ENCODE results near the gene WDR82. TPM values are rescaled to one million over a fixed set of nuclear protein-coding genes. Genes with fewer than 3 reads are reported as not detected.

WDR82 gene
- total RNA-seq, 3 donors from 2014 or later: 49.6 to 53.1 (median 52.1) TPM

- TF ChIP-seq, protein P1, sequence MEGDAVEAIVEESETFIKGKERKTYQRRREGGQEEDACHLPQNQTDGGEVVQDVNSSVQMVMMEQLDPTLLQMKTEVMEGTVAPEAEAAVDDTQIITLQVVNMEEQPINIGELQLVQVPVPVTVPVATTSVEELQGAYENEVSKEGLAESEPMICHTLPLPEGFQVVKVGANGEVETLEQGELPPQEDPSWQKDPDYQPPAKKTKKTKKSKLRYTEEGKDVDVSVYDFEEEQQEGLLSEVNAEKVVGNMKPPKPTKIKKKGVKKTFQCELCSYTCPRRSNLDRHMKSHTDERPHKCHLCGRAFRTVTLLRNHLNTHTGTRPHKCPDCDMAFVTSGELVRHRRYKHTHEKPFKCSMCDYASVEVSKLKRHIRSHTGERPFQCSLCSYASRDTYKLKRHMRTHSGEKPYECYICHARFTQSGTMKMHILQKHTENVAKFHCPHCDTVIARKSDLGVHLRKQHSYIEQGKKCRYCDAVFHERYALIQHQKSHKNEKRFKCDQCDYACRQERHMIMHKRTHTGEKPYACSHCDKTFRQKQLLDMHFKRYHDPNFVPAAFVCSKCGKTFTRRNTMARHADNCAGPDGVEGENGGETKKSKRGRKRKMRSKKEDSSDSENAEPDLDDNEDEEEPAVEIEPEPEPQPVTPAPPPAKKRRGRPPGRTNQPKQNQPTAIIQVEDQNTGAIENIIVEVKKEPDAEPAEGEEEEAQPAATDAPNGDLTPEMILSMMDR (IDR thresholded peaks at IDR 0.05): no peak
- no peak for TF ChIP-seq POLR2A (IDR thresholded peaks at IDR 0.05)
- TF ChIP-seq POLR2AphosphoS5 (IDR thresholded peaks at IDR 0.05): no peak
- H3K9me3 ChIP-seq: no peaks in the 10 kb centered on the region
- intact Hi-C loops (cut with DNase I; ENCODE audit: low total_unique reads): no loop called here
- H3K4me1 ChIP-seq: no peaks in the 10 kb centered on the region
- DNase-seq (ENCODE audit: low spot score in 2 of 2): no peak
- H3K4me3 ChIP-seq: no peak overlapping the region
- no peaks in the 10 kb centered on the region for H3K36me3 ChIP-seq
- no peak overlapping the region for H3K27ac ChIP-seq
- H3K27me3 ChIP-seq: no peaks in the 10 kb centered on the region
These were observed 29.9 kb upstream of the WDR82 start for GRCh38 chr3:52308308-52308707.

DNA sequence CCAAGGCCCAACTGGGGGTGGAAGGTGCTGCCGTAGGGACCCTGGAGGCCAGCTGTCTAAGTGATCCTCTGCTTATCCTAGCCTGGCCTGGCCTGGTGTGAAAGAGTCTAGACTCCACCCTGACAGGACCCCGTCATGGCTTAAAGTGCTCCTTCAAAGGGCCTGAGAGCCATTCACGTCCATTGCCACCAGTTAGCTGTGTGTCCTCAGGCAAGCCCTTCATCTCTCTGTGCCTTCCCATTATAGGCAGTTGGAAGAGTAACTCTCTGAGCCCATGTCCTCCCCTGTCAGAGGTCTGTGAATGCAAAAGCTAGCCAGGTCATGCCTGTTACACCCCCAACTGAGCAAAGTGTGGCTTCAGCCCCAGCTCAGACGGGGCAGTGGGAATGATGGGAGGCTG, 28.5 kb upstream of the WDR82 start:
- Histone ChIP-seq H3K36me3 (no peaks in the 10 kb centered on the region), H3K27ac (no peak overlapping the region), H3K27me3 (no peaks in the 10 kb centered on the region), H3K4me1 (no peaks in the 10 kb centered on the region), H3K4me3 (no peak overlapping the region), H3K9me3 (no peaks in the 10 kb centered on the region)
- TF ChIP-seq POLR2A (IDR thresholded peaks at IDR 0.05) (no peak), POLR2AphosphoS5 (IDR thresholded peaks at IDR 0.05) (no peak)
- TF ChIP-seq, protein P1 (IDR thresholded peaks at IDR 0.05): no peak
- intact Hi-C loops (cut with DNase I; ENCODE audit: low total_unique reads): loop anchor here (1.0 kb wide), 1 partner anchor 15 kb away; no protein-coding TSS in a partner anchor
- no peak for DNase-seq (ENCODE audit: low spot score in 2 of 2)

- no peak for TF ChIP-seq POLR2AphosphoS5 (IDR thresholded peaks at IDR 0.05)
- TF ChIP-seq, protein P1 (IDR thresholded peaks at IDR 0.05): no peak
- no peak for TF ChIP-seq POLR2A (IDR thresholded peaks at IDR 0.05)
- H3K27ac ChIP-seq: no peak overlapping the region
- H3K27me3 ChIP-seq: no peaks in the 10 kb centered on the region
- no peaks in the 10 kb centered on the region for H3K4me1 ChIP-seq
- no peaks in the 10 kb centered on the region for H3K9me3 ChIP-seq
- no peaks in the 10 kb centered on the region for H3K36me3 ChIP-seq
- DNase-seq (ENCODE audit: low spot score in 2 of 2): no peak
- no peak overlapping the region for H3K4me3 ChIP-seq
- intact Hi-C loops (cut with DNase I; ENCODE audit: low total_unique reads): no loop called here
These were observed 27.5 kb upstream of the WDR82 start for GRCh38 chr3:52305926-52306325.

- TF ChIP-seq, protein P1 (IDR thresholded peaks at IDR 0.05): no peak
- no peak for TF ChIP-seq POLR2A (IDR thresholded peaks at IDR 0.05)
- no peak for TF ChIP-seq POLR2AphosphoS5 (IDR thresholded peaks at IDR 0.05)
- Histone ChIP-seq H3K9me3 (no peaks in the 10 kb centered on the region), H3K27me3 (no peaks in the 10 kb centered on the region), H3K4me1 (no peaks in the 10 kb centered on the region), H3K36me3 (no peaks in the 10 kb centered on the region), H3K4me3 (no peak overlapping the region), H3K27ac (no peak overlapping the region)
- DNase-seq (ENCODE audit: low spot score in 2 of 2): no peak
- intact Hi-C loops (cut with DNase I; ENCODE audit: low total_unique reads): no loop called here
These were observed 25.4 kb upstream of the WDR82 start for GRCh38 chr3:52303811-52304210.

GRCh38 chr3:52302426-52303145, 24.1 kb upstream of the WDR82 start:
- intact Hi-C loops (cut with DNase I; ENCODE audit: low total_unique reads): no loop called here
- DNase-seq (ENCODE audit: low spot score in 2 of 2): no peak
- Histone ChIP-seq H3K36me3 (no peaks in the 10 kb centered on the region), H3K9me3 (no peaks in the 10 kb centered on the region), H3K4me1 (no peaks in the 10 kb centered on the region), H3K27me3 (no peaks in the 10 kb centered on the region), H3K27ac (no peak overlapping the region), H3K4me3 (no peak overlapping the region)
- TF ChIP-seq POLR2A (IDR thresholded peaks at IDR 0.05) (no peak), POLR2AphosphoS5 (IDR thresholded peaks at IDR 0.05) (no peak)
- TF ChIP-seq, protein P1 (IDR thresholded peaks at IDR 0.05): no peak
